K562 (cell line): ENCODE data around the gene PRRT2. TPM values are rescaled to one million over a fixed set of nuclear protein-coding genes. Genes with fewer than 3 reads are reported as not detected.

Experiments used
- ILF3 ChIP-seq: fragments of 450-650 bp; IDR thresholded peaks from 2 replicates; pipeline ENCODE4 v1.6.1; 2018; ENCODE audit warnings: antibody characterized with exemption, mild to moderate bottlenecking, moderate library complexity, borderline replicate concordance
- MAZ ChIP-seq, 2 experiments: fragments of 450-650 bp in 1 of 2; sonication (generic) in 1 of 2; formaldehyde crosslinking; IDR thresholded peaks in 1 of 2; conservative IDR thresholded peaks in 1 of 2; 2 replicates each; pipeline versions ENCODE4 v1.4.0 to v1.5.0; 2020; ENCODE audit warnings: mild to moderate bottlenecking in 1 of 2, missing genetic modification reagents in 1 of 2
- polyA plus RNA-seq, 8 experiments: library from polyadenylated mRNA; depleted of rRNA in 4 of 8; stranded (reverse) in 5 of 8; unstranded in 3 of 8; fragments of >200 nt; fragmentation: Nextera tagmentation in 2 of 8; fragmentation: Illumina TruSeq in 1 of 8; extraction: Ambion mirVana in 2 of 8; extraction: Trizol in 1 of 8; gene quantifications; 2 replicates each; pipeline versions ENCODE4 v1.2.1 to v1.2.3, GENCODE V29; 2011 to 2014; ENCODE audit warnings: inconsistent platforms in 1 of 8, missing spikeins in 1 of 8
- total RNA-seq, 7 experiments: library from RNA; depleted of rRNA in 6 of 7; stranded (reverse); fragments of >200 nt in 6 of 7; fragmentation: Illumina TruSeq in 2 of 7; extraction: Trizol in 2 of 7; gene quantifications; 2 replicates each; pipeline versions ENCODE4 v1.2.1 to v1.2.3, GENCODE V29; 2011 to 2021; ENCODE audit warnings: low replicate concordance in 1 of 7
- TF ChIP-seq, protein P1 (sequence below): fragments of 200-600 bp; sonication (generic); IDR thresholded peaks from one replicate; pipeline ENCODE4 v1.6.1; 2012; ENCODE audit warnings: mild to moderate bottlenecking, low read depth, low read length, inconsistent platforms
- TF ChIP-seq, protein P2 (sequence below): fragments of 450-650 bp; formaldehyde crosslinking; IDR thresholded peaks from 2 replicates; pipeline ENCODE4 v1.4.0; 2020; ENCODE audit warnings: mild to moderate bottlenecking, moderate library complexity
- TF ChIP-seq, protein P3 (sequence below): fragments of 450-650 bp; formaldehyde crosslinking; conservative IDR thresholded peaks from 2 replicates; pipeline ENCODE4 v1.4.0; 2022; ENCODE audit warnings: mild to moderate bottlenecking, missing genetic modification characterization
- TF ChIP-seq, protein P4 (sequence below): fragments of 450-650 bp; IDR thresholded peaks from 2 replicates; pipeline ENCODE4 v1.6.1; 2017; ENCODE audit warnings: antibody characterized with exemption, mild to moderate bottlenecking

PRRT2 gene
- total and polyA plus RNA-seq, 9 of the 15 experiments (the other 6 are each of a cell fraction or from before 2014, with no cell fraction given), result 0.11 to 1.0 (median 0.42) TPM; not detected in 2

DNA sequence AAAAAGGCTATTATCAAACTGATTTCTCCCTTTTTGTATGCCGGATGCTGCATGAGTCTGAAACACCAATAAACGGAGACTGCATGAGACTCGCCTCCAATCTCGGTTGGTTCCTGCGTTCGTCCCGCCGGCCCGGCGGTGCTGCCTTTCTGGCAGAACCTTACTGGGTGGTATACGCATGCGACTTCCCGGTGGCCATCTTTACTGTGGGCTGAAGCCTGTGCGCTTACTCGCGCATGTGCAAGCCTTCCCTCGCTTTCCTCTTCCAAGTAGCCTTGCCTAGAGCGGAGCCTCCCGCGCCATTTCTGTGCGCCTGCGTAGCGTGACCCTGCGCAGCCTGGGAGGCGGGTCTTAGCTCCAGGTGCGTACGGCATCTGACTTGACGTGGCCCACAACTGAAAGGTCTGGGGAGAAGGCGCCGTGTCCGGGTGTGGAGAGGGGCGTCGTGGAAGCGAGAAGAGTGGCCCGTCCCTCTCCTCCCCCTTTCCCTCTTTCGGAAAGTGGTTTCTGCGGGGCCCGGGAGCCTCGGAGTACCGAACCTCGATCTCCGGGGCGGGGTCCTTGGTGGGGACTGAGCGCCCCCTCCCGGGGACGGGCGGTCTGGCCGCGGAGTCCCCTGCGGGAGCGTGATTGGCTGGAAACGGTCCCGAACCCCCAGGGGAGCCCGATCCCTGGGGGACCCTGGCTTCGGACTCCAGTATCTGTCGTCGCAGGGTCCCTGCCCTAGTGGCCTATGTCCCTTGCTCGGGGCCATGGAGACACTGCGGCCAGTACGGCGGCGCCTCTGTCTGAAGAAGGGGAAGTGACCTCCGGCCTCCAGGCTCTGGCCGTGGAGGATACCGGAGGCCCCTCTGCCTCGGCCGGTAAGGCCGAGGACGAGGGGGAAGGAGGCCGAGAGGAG lies 4.0 kb downstream of the PRRT2 start, which contains the start of gene PAGR1 (continued):
- TF ChIP-seq, protein P1, sequence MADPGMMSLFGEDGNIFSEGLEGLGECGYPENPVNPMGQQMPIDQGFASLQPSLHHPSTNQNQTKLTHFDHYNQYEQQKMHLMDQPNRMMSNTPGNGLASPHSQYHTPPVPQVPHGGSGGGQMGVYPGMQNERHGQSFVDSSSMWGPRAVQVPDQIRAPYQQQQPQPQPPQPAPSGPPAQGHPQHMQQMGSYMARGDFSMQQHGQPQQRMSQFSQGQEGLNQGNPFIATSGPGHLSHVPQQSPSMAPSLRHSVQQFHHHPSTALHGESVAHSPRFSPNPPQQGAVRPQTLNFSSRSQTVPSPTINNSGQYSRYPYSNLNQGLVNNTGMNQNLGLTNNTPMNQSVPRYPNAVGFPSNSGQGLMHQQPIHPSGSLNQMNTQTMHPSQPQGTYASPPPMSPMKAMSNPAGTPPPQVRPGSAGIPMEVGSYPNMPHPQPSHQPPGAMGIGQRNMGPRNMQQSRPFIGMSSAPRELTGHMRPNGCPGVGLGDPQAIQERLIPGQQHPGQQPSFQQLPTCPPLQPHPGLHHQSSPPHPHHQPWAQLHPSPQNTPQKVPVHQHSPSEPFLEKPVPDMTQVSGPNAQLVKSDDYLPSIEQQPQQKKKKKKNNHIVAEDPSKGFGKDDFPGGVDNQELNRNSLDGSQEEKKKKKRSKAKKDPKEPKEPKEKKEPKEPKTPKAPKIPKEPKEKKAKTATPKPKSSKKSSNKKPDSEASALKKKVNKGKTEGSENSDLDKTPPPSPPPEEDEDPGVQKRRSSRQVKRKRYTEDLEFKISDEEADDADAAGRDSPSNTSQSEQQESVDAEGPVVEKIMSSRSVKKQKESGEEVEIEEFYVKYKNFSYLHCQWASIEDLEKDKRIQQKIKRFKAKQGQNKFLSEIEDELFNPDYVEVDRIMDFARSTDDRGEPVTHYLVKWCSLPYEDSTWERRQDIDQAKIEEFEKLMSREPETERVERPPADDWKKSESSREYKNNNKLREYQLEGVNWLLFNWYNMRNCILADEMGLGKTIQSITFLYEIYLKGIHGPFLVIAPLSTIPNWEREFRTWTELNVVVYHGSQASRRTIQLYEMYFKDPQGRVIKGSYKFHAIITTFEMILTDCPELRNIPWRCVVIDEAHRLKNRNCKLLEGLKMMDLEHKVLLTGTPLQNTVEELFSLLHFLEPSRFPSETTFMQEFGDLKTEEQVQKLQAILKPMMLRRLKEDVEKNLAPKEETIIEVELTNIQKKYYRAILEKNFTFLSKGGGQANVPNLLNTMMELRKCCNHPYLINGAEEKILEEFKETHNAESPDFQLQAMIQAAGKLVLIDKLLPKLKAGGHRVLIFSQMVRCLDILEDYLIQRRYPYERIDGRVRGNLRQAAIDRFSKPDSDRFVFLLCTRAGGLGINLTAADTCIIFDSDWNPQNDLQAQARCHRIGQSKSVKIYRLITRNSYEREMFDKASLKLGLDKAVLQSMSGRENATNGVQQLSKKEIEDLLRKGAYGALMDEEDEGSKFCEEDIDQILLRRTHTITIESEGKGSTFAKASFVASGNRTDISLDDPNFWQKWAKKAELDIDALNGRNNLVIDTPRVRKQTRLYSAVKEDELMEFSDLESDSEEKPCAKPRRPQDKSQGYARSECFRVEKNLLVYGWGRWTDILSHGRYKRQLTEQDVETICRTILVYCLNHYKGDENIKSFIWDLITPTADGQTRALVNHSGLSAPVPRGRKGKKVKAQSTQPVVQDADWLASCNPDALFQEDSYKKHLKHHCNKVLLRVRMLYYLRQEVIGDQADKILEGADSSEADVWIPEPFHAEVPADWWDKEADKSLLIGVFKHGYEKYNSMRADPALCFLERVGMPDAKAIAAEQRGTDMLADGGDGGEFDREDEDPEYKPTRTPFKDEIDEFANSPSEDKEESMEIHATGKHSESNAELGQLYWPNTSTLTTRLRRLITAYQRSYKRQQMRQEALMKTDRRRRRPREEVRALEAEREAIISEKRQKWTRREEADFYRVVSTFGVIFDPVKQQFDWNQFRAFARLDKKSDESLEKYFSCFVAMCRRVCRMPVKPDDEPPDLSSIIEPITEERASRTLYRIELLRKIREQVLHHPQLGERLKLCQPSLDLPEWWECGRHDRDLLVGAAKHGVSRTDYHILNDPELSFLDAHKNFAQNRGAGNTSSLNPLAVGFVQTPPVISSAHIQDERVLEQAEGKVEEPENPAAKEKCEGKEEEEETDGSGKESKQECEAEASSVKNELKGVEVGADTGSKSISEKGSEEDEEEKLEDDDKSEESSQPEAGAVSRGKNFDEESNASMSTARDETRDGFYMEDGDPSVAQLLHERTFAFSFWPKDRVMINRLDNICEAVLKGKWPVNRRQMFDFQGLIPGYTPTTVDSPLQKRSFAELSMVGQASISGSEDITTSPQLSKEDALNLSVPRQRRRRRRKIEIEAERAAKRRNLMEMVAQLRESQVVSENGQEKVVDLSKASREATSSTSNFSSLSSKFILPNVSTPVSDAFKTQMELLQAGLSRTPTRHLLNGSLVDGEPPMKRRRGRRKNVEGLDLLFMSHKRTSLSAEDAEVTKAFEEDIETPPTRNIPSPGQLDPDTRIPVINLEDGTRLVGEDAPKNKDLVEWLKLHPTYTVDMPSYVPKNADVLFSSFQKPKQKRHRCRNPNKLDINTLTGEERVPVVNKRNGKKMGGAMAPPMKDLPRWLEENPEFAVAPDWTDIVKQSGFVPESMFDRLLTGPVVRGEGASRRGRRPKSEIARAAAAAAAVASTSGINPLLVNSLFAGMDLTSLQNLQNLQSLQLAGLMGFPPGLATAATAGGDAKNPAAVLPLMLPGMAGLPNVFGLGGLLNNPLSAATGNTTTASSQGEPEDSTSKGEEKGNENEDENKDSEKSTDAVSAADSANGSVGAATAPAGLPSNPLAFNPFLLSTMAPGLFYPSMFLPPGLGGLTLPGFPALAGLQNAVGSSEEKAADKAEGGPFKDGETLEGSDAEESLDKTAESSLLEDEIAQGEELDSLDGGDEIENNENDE, result no peak
- TF ChIP-seq, protein P2, sequence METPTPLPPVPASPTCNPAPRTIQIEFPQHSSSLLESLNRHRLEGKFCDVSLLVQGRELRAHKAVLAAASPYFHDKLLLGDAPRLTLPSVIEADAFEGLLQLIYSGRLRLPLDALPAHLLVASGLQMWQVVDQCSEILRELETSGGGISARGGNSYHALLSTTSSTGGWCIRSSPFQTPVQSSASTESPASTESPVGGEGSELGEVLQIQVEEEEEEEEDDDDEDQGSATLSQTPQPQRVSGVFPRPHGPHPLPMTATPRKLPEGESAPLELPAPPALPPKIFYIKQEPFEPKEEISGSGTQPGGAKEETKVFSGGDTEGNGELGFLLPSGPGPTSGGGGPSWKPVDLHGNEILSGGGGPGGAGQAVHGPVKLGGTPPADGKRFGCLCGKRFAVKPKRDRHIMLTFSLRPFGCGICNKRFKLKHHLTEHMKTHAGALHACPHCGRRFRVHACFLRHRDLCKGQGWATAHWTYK (CRISPR knock-in tag), result peak; percentile 76
- TF ChIP-seq ILF3, result no peak
- TF ChIP-seq, protein P3, sequence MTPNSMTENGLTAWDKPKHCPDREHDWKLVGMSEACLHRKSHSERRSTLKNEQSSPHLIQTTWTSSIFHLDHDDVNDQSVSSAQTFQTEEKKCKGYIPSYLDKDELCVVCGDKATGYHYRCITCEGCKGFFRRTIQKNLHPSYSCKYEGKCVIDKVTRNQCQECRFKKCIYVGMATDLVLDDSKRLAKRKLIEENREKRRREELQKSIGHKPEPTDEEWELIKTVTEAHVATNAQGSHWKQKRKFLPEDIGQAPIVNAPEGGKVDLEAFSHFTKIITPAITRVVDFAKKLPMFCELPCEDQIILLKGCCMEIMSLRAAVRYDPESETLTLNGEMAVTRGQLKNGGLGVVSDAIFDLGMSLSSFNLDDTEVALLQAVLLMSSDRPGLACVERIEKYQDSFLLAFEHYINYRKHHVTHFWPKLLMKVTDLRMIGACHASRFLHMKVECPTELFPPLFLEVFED (CRISPR knock-in tag), result peak; percentile 90
- TF ChIP-seq, protein P4, sequence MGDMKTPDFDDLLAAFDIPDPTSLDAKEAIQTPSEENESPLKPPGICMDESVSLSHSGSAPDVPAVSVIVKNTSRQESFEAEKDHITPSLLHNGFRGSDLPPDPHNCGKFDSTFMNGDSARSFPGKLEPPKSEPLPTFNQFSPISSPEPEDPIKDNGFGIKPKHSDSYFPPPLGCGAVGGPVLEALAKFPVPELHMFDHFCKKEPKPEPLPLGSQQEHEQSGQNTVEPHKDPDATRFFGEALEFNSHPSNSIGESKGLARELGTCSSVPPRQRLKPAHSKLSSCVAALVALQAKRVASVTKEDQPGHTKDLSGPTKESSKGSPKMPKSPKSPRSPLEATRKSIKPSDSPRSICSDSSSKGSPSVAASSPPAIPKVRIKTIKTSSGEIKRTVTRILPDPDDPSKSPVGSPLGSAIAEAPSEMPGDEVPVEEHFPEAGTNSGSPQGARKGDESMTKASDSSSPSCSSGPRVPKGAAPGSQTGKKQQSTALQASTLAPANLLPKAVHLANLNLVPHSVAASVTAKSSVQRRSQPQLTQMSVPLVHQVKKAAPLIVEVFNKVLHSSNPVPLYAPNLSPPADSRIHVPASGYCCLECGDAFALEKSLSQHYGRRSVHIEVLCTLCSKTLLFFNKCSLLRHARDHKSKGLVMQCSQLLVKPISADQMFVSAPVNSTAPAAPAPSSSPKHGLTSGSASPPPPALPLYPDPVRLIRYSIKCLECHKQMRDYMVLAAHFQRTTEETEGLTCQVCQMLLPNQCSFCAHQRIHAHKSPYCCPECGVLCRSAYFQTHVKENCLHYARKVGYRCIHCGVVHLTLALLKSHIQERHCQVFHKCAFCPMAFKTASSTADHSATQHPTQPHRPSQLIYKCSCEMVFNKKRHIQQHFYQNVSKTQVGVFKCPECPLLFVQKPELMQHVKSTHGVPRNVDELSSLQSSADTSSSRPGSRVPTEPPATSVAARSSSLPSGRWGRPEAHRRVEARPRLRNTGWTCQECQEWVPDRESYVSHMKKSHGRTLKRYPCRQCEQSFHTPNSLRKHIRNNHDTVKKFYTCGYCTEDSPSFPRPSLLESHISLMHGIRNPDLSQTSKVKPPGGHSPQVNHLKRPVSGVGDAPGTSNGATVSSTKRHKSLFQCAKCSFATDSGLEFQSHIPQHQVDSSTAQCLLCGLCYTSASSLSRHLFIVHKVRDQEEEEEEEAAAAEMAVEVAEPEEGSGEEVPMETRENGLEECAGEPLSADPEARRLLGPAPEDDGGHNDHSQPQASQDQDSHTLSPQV, result 0 out of 2 replicates have a peak, but pooled peaks have one; percentile 53
- TF ChIP-seq MAZ (CRISPR knock-in tag; conservative IDR thresholded peaks at IDR 0.05 in 1 of 2, IDR thresholded peaks at IDR 0.05 in 1 of 2), result peak; percentile 42 to 89; a peak in 3 of 4 replicates
